ENCODE data around the gene UGT1A3.
A peak's percentile ranks its signal among the peaks of the same experiment; 100 is the strongest.
"Not testable (repeated sequence)": the region's sequence is repeated elsewhere in the genome, so short reads cannot be mapped to it uniquely, and the experiment has no call there.

The UGT1A3 gene

DNA sequence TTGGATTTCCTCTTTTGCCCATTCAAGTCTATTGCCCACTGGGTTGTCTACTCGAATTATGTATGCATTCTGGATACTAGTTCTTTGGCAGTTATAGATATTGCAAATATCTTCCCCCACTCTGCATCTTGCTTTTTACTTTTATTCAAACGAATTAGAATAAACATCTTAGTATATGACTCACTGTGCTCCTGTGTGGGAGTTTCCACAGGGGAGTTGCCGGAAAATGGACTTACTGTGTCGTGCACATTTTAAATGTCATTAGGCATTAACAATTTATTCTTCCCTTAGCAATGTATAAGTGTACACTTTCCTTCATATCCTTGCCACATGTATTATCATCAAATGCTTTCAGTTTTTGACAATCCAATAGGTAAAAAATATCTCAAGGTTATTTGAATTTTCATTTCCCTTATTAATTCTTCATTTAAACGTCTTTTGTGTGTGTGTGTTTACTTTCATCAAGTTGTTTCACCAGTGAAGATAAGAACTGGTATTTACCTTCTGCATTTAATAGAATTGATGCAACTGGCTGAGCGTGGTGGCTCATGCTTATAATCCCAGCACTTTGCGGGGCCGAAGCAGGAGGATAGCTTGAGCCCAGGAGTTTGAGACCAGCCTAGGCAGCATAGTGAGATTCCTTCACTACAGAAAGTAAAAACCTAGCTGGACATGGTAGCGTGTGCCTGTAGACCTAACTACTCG is 20.8 kb upstream of the UGT1A3 start:
- DNase-seq (ENCODE audit: low read depth, low spot score) = no peak

DNA sequence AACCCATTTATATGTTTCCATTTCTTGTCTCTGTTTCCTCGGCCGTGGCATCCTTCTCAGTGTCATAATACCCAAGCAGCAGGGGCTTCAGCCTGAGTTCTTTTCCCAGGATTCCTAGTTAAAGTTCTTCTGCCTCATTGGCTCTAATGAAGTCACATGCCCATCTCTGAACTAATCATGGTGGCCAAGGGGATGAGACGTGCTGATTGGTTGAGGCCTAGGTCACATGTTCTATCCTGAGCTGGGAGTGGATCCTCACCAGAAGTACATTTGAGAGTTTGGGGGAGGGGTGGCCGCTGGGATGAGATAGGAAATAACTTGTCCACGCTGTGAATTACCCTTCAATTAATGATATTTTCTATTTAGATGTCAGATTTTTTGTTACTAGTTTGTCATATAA is 19.9 kb upstream of the UGT1A3 start:
- no peak for DNase-seq (ENCODE audit: low read depth, low spot score)

DNA sequence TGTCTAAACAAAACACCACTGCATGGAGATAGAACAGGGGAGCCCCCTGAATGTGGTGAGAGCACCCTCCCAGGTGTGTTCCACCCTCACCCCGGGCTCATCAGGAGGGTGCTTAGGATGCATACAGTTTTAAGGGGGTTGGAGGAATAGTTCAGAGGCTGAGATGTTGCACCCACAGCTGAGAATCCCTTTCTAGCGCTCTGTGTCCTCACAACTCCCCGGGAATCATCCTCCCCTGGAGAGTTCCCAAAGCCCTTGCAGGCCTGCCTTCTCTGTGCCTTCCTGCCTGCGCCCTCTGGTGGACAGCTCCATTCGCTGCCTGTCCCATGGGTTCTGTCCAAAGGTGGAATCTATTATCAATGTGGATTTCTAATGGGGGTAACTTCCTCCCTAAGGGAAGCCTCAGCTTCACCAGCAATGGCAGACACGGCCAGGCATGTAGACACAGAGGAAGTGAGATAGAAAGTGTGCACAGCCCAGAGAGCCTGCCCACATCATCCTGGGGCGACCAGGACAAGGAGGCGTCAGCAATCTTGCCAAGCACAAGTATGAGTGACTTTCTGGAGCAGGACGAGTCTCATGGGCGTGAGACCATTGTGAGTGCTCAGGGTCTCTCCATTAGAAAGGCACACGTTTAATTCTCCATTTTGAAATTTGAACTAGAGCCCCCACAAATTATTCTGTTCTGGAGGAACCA is 17.4 kb upstream of the UGT1A3 start:
- DNase-seq (ENCODE audit: low read depth, low spot score) = peak; percentile 5

DNA sequence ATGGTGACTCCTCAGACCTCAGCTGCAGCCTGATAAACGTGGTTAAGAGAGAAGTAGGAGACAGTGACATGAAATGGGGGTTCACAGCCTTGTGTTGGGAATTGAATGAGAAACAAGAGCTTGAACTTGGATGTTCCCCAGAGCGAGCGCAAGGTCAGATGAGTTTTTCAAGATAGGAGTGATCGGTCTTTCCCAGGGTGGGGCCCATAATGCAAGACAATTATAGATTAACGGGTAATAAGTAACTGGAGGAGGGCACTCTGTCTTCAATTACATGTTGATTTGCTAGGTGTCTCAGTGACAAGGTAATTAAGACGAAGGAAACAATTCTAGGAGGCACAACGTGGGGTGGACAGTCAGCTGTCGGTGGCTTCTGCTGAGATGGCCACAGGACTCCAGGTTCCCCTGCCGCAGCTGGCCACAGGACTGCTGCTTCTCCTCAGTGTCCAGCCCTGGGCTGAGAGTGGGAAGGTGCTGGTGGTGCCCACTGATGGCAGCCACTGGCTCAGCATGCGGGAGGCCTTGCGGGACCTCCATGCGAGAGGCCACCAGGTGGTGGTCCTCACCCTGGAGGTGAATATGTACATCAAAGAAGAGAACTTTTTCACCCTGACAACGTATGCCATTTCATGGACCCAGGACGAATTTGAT is 16.1 kb upstream of the UGT1A3 start, which contains the start of gene UGT1A5:
TSS of gene UGT1A5 (plus strand) at position 297 of the 651 bp plus-strand sequence. CDS start at position 382, 85 bp downstream.
- no peak for DNase-seq (ENCODE audit: low read depth, low spot score)

DNA sequence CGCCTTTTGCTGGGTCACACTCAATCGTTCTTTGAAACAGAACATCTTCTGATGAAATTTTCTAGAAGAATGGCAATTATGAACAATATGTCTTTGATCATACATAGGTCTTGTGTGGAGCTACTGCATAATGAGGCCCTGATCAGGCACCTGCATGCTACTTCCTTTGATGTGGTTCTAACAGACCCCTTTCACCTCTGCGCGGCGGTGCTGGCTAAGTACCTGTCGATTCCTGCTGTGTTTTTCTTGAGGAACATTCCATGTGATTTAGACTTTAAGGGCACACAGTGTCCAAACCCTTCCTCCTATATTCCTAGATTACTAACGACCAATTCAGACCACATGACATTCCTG is 15.6 kb upstream of the UGT1A3 start:
- DNase-seq (ENCODE audit: low read depth, low spot score) = no peak

DNA sequence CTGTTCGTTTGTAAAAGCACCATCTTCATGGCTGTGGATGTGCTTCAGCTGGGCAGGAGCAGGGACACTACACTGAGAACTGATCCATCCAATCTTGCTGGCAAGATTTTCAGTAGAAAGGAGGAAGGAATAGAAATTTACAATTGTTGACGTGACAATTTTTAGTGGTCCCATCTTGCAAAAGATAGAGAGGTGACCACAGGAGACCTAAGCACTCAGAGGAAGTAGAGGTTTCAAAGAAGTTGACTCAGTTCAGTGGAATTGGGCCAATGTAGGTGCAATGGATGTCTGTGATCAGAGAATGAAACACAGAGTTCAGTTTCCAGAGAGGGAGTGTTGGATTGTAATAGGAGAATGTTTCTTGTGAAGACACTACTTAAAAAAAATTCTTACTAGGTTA is 14.7 kb upstream of the UGT1A3 start:
- DNase-seq (ENCODE audit: low read depth, low spot score) = no peak

DNA sequence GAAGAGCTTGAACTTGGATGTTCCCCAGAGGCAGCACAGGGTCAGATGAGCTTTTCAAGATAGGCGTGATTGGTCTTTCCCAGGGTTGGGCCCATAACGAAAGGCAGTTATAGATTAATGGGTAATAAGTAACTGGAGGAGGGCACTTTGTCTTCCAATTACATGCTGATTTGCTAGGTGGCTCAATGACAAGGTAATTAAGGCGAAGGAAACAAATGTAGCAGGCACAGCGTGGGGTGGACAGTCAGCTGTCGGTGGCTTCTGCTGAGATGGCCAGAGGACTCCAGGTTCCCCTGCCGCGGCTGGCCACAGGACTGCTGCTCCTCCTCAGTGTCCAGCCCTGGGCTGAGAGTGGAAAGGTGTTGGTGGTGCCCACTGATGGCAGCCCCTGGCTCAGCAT is 10.3 kb upstream of the UGT1A3 start, which contains the start of gene UGT1A4:
TSS of gene UGT1A4 (plus strand) at position 185 of the 400 bp plus-strand sequence. CDS start at position 270, 85 bp downstream.
- DNase-seq (ENCODE audit: low read depth, low spot score) = no peak

DNA sequence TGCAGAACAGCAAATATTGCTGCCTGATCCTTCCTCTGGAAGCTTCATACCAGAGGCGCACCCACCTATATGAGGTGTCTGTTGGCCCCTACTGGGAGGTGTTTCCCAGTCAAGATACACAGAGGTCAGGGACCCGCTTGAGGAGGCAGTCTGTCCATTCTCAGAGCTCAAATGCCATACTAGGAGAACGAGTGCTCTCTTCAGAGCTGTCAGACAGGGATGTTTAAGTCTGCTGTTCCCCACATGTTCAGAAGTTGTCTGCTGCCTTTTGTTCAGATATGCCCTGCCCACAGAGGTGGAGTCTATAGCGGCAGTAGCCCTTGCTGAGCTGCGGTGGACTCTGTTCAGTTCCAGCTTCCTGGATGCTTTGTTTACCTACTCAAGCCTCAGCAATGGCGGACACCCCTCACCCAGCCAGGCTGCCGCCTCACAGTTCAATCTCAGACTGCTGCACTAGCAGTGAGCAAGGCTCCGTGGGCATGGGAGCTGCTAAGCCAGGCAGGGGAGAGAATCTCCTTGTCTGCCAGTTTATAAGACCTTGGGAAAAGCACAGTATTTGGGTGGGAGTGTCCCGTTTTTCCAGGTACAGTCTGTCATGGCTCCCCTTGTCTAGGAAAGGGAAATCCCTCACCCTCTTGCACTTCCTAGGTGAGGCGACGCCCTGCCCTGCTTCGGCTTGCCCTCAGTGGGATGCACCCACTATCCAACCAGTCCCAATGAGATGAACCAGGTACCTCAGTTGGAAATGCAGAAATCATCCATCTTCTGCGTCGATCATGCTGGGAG is 8.2 kb downstream of the UGT1A3 start:
- DNase-seq (ENCODE audit: low read depth, low spot score) = not testable (repeated sequence)

DNA sequence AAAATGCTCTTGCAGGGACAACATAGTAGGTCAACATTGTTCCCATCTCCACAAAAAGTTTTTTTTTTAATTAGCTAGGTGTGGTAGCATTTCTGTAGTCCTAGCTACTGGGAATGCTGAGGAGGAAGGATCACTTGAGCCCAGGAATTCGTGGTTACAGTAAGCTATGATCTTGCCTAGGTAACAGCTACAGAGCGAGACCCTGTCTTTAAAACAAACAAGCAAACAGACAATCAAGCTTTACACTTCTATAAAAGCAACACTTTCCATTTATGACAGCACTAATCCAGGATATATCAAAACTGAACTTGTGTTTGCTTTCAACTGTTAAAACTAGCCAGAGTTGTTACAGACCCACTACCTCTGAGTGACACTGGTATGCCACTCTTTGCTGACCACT is 12.0 kb downstream of the UGT1A3 start:
- no peak for DNase-seq (ENCODE audit: low read depth, low spot score)

DNA sequence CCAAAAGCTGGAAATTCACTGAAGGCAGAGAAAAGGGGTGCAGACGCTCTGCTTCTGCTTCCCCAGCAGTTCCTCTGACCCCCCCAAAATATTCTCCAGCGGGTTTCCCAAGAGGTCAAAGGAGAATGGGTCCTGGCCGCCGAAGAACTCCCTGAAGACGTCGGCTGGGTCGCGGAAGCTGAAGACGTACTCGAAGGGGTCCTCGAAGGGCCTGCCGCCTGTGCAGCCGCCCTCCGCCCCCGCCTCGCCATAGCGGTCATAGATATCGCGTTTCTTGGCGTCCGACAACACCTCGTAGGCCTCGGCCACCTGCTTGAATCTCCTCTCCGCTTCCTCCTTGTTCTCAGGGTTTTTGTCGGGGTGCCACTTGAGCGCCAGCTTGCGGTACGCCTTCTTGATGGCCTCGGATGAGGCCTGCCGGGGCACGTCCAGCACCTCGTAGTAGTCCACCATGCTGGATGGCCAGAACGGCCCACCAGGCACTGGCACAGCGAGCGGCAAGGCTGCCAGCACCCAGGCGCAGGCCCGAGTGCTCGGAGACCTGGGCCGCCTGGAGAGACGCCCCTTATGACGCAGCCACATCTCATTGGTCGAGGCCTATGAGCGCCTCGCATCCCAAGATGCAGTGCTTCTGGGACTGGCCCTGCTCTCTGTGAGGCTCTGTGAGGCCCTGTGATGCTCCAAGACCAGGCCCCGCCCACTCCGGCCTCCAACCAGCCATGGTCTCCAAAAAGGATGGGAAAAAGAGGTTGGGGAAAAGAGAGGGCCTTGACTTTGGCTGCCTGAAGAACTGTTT is 14.8 kb downstream of the UGT1A3 start:
- no peak for DNase-seq (ENCODE audit: low read depth, low spot score)

DNA sequence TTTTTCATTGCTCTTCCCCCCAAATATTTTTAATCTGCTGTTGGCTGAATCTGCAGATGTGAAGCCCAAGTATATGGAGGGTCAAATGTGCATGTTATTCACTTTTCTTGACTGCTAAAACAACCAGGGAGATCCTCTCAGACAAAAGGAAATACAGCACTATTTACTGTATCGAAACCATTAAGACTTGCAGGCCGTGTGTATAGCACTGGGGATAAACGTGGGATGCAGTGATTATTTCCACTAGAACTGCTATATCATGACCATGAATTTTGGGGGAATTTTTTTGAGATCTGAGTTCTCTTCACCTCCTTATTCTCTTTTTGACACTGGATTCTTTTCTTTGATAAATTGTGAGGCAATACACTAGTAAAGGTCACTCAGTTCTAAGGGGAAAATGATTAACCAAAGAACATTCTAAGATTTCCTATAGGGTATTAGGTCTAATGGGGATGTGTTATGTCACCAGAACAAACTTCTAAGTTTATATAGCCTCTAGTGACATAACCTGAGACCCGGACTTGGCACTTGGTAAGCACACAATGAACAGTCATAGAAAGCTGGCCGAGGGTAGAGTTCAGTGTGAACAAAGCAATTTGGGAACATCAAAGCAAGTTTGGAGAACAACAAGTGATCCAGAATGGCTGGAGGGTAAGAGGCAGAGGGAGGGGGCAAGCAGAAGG is 16.4 kb downstream of the UGT1A3 start:
- DNase-seq (ENCODE audit: low read depth, low spot score) = no peak

DNA sequence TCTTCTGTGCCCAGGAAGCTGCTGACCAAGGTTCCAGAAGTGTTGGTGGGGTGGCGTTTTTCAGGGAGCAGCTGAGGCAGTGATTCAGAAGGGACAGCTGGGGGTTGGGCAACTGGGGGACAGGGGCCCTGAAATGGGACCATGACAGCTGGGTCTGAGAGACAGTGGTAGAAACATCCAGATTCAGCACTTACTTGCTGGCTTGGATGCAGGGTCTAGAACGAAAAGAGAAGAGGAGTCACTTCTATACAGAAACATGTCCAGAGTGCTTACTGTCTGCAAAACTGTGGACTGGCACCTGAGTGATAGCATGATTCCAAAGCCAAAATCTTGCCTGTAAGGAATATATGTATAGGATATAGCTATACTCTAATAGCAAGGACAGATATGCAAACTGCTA is 17.0 kb downstream of the UGT1A3 start:
- not testable (repeated sequence) for DNase-seq (ENCODE audit: low read depth, low spot score)

DNA sequence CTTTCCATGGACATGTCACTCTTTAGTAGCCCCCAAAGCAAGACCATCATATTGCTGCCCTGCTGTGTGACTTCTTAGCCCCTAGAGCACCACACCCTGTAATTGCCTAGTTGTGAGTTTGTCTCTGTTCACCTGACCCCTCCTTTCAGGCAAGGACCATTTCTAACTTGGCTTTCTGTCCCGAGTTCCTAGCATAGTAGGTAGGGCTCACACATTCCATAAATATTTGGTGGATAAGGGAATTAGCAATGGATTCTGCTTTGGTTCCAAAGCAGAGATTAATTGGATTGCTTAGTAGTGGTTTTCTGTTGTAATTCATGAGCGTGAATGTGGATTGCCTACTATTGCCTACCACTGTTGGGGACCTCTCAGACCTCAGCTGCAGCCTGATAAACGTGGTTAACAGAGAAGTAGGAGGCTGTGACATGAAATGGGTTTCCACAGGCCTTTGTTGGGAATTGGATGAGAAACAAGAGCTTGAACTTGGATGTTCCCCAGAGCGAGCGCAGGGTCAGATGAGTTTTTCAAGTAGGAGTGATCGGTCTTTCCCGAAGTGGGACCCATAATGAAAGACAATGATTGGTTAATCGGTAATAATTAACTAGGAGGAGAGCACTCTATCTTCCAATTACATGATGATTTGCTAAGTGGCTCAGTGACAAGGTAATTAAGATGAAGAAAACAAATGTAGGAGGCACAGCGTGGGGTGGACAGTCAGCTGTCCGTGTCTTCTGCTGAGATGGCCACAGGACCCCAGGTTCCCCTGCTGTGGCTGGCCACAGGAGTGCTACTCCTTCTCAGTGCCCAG is 17.8 kb downstream of the UGT1A3 start:
- no peak for DNase-seq (ENCODE audit: low read depth, low spot score)

DNA sequence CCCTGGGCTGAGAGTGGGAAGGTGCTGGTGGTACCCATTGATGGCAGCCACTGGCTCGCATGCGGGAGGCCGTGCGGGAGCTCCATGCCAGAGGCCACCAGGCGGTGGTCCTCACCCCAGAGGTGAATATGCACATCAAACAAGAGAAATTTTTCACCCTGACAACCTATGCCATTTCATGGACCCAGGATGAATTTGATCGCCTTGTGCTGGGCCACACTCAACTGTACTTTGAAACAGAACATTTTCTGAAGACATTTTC is 18.4 kb downstream of the UGT1A3 start:
- DNase-seq (ENCODE audit: low read depth, low spot score) = no peak

DNA sequence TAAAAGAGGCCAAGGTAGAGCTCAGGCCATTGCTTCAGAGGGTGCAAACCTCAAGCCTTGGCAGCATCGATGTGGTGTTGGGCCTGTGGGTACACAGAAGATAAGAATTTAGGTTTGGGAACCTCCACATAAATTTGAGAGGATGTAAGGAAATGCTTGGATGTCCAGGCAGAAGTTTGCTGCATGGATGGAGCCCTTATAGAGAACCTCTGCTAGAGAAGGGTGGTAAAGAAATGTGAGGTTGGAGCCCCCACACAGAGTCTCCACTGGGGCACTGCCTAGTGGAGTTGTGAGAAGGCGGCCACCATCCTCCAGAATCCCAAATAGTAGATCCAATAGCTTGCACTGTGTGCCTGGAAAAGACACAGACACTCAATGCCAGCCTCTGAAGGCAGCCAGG is 21.8 kb downstream of the UGT1A3 start:
- DNase-seq (ENCODE audit: low read depth, low spot score) = not testable (repeated sequence)

DNA sequence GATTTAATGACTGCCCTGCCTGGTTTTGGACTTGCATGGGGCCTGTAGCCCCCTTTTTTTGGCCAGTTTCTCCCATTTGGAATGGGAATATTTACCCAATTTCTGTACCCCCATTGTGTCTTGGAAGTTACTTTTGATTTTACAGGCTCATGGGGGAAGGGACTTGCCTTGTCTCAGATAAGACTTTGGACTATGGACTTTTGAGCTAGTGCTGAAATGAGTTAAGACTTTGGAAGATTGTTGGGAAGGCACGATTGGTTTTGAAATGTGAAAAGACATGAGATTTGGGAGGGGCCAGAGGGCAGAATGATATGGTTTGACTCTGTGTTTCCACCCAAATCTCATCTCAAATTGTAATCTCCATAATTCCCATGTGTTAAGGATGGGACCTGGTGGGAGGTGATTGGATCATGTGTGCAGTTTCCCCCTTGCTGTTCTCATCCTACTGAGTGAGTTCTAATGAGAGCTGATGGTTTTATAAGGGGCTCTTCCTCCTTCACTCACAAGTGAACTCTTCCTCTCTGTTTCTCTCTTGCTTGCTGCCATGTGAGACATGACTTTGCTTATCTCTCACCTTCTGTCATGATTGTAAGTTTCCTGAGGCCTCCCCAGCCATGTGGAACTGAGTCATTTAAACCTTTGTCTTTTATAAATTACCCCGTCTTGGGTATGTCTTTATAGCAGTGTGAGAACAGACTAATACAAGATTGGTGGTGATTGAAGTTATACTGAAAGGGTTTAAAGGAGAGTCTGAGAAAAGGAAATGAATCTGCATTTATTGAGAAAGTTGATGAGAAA is 22.6 kb downstream of the UGT1A3 start:
- DNase-seq (ENCODE audit: low read depth, low spot score) = not testable (repeated sequence)

DNA sequence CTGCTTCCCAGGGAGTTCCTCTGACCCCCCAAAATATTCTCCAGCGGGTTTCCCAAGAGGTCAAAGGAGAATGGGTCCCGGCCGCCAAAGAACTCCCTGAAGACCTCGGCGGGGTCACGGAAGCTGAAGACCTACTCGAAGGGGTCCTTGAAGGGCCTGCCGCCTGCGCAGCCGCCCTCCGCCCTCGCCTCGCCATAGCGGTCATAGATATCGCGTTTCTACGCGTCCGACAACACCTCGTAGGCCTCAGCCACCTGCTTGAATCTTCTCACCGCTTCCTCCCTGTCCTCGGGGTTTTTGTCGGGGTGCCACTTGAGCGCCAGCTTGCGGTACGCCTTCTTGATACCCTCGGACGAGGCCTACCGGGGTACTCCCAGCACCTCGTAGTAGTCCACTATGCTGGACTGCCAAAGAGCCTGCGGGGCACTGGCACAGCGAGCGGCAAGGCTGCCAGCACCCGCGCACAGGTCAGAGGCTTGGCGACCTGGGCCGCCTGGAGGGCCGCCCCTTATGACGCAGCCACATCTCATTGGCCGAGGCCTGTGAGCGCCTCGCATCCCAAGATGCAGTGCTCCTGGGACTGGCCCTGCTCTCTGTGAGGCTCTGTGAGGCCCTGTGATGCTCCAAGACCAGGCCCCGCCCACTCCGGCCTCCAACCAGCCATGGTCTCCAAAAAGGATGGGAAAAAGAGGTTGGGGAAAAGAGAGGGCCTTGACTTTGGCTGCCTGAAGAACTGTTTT is 26.2 kb downstream of the UGT1A3 start:
- DNase-seq (ENCODE audit: low read depth, low spot score) = no peak

DNA sequence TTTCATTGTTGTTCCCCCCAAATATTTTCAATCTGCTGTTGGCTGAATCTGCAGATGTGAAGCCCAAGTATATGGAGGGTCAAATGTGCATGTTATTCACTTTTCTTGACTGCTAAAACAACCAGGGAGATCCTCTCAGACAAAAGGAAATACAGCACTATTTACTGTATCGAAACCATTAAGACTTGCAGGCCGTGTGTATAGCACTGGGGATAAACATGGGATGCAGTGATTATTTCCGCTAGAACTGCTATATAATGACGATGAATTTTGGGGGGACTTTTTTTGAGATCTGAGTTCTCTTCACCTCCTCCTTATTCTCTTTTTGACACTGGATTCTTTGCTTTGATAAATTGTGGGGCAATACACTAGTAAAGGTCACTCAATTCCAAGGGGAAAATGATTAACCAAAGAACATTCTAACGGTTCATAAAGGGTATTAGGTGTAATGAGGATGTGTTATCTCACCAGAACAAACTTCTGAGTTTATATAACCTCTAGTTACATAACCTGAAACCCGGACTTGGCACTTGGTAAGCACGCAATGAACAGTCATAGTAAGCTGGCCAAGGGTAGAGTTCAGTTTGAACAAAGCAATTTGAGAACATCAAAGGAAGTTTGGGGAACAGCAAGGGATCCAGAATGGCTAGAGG is 27.7 kb downstream of the UGT1A3 start:
- DNase-seq (ENCODE audit: low read depth, low spot score) = no peak
